Stimulated activated CD4-positive, alpha-beta T cell treated with anti-CD3 and anti-CD28 coated beads, Interleukin-1b, Interleukin-23, amount 100 ng/mL, for 1 hour (primary cell): ENCODE measurements around the gene CLECL1.
"Not testable (repeated sequence)": the region's sequence is repeated elsewhere in the genome, so short reads cannot be mapped to it uniquely, and the experiment has no call there.

ENCODE experiments used
- DNase-seq, 2 donors: peaks; one replicate each; pipeline ENCODE4 v3.0.0-alpha.2; 2020; ENCODE audit warnings: low read depth in 2 of 2

CLECL1 gene

DNA sequence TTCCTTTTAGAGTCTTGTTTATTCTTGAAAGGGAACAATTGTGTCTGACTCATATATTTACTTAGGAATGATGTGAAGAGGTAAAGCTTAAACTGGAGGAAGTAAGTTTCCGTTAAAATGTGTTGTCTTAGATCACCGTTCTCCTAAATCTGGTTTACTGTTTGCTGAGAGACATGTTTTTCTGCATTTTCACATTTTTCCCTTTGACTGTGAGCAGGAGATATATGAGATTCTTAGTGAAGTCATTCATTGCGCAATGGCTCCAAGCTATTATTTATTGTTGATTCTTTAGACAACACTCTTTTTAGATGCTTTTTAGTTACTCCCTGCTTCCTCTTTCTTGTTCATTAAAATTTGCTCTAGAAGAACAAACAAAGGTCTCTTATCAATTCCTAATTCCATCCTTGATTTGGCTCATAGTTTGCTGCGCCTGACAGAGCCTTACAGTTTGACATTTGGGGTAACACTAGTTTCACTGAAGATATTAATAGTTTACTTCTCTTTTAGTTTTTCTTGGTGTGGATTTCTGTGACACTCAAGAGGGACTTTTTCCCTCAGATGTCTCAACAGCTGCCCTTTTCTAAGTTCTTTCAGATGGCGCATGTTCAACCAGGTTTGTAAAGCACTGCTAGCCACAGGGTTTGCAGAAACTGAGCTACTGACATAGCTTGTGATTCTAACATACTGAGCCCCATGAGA is 11.4 kb downstream of the CLECL1 start:
- no peak for DNase-seq

- DNase-seq = no peak
Observed at GRCh38 chr12:9719790-9720189, 13.1 kb downstream of the CLECL1 start.

GRCh38 chr12:9718968-9719367 is 13.9 kb downstream of the CLECL1 start:
- DNase-seq = no peak

DNA sequence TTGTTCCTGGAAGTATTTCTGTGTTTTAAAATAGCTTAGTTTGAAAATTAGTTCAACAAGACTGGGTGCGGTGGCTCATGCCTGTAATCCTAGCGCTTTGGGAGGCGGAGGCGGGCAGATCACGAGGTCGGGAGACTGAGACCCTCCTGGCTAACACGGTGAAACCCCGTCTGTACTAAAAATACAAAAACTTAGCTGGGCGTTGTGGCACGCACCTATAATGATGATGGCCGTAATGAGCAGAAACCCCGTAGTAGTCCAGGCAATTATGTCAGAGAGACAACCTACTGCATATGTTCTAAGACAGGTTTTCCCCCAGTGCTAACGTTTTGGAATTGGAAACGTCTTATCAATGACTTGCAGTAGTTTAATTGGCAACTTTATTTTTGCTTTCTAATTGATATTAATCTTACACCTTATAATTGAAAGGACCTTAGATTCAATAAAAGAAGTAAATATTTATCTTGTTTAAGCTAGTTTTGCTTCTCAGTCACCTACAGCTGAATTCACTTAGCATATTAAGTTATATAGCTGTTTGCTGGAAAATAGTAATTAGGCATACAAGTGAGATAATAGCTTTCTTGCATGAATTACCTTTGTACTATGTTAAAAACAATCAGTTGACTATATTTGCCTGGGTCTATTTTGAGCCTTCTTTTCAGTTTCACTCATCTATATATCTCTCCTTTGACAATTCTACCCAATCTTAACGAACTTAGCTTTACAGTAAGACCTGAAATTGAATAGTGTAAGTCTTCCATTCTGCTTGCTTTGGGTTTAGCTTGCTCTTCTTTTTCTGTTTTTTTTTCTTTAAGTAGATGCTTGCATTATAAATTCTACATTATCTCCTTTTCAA is 15.6 kb downstream of the CLECL1 start:
- DNase-seq = no peak

DNA sequence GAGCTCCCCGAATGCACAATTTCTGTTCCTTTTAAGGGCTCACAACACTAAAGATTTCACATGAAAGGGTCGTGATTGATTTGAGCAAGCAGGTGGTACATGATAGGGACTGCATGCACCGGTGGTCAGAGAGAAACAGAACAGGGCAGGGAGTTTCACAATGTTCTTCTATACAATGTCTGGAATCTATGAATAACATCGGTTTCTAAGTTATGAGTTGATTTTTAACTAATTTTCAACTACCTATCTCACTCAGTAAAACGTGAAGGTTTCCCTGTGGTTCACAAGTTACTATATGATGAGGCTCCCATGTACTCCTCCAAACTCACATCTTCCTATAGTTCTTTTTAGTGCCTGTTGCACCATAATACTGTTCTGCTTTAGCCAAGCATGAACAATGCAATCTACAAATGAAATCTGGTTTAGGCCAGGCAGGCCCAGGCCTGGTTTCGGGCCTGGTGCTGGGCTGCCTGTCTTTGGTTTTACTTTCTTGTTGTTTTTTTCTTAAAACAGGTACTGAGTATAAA is 19.8 kb downstream of the CLECL1 start:
- DNase-seq = not testable (repeated sequence)

- no peak for DNase-seq
Observed at GRCh38 chr12:9711664-9712063, 21.2 kb downstream of the CLECL1 start.

- DNase-seq = no peak
Observed at GRCh38 chr12:9710584-9711375, 22.1 kb downstream of the CLECL1 start.

- DNase-seq = no peak
Observed at GRCh38 chr12:9708853-9709252, 24.0 kb downstream of the CLECL1 start.

GRCh38 chr12:9707864-9708808 is 24.8 kb downstream of the CLECL1 start:
- DNase-seq = peak; percentile 22 to 30

DNA sequence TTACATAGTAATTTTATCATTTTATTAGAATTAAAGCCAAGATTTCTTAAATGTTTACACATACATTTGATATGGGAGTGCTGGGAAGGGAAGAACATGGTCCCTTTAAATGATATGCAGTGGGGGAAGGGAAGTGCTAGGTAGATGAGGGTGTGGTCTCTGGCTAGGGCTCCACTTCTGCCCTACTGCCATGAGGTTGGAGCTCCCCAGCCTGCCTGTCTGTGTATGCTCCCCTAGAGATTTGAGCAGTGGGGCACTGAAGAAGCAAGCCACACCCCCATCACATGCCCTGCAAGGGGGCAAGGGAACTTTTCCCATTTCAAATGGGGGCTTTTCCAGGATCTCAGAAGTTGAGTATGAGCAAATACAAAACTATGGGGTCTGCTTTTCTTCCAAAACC is 25.5 kb downstream of the CLECL1 start:
- no peak for DNase-seq

- DNase-seq = no peak
Observed at GRCh38 chr12:9706086-9706685, 26.7 kb downstream of the CLECL1 start.

DNA sequence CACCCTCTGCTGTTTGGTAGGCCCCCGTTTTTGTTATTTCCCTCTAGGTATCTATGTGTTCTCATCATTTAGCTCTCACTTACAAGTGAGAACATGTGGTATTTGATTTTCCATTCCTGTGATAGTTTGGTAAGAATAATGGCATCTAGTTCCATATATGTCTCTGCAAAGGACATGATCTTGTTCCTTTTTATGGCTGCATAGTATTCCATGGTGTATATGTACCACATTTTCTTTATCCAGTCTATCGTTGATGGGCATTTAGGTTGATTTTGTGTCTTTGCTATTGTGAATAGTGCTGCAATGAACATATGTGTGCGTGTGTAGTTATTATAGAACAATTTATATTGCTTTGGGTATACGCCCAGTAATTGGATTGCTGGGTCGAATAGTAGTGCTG is 28.3 kb downstream of the CLECL1 start:
- not testable (repeated sequence) for DNase-seq

GRCh38 chr12:9702255-9702654 is 30.6 kb downstream of the CLECL1 start:
- DNase-seq = no peak

- no peak for DNase-seq
Observed at GRCh38 chr12:9701380-9702154, 31.3 kb downstream of the CLECL1 start.

DNA sequence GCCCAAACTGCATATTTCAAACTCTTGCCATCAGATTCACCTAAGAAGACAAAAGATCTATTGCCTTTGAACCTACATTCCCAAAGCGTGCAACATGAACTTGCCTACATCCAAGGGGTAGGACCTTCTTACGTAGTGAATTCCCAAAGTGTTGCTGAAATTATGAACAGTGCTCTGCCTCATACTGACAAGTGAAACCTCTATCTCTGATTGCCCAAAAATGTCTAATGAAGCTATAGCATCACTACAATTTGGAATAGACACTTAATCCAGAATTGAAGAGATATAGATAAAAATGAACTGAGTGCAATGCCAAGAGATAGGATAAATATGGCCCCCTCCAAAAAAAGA is 32.3 kb downstream of the CLECL1 start:
- DNase-seq = no peak

GRCh38 chr12:9699898-9700605 is 32.8 kb downstream of the CLECL1 start:
- DNase-seq = no peak

GRCh38 chr12:9699269-9699897 is 33.5 kb downstream of the CLECL1 start:
- no peak for DNase-seq

DNA sequence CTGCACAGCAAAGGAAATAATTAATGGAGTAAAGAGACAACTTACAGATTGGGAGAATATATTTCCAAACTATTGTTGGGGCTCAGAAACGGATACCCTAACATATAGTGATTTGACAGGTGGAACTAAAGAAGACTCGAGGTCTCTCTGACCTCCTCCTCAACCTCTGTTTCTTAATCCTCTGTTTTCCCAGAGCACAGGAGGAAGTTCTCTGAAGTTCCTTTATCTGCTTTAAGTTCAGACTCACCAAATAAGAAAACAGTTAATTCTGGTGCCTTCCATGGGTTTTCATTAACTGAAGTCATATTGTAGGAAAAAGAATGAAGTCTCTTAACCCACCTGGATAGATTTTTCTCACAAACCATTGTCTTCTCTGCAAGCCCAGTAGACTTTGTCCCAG is 34.2 kb downstream of the CLECL1 start:
- DNase-seq = no peak

- DNase-seq = no peak
Observed at GRCh38 chr12:9697619-9698018, 35.3 kb downstream of the CLECL1 start.
